Peyer's patch (tissue), 4 donors: ENCODE data around the gene CHCHD5.

ENCODE experiments used
- CTCF ChIP-seq, 6 experiments: fragments of 450-650 bp in 4 of 6; fragments of 200-600 bp in 2 of 6; sonication (generic) in 1 of 6; IDR thresholded peaks; one replicate each; pipeline ENCODE4 v1.5.1; 2017 to 2019; ENCODE audit warnings: antibody characterized with exemption in 6 of 6, mild to moderate bottlenecking in 3 of 6, moderate library complexity in 1 of 6
- POLR2A ChIP-seq, 2 donors: fragments of 450-650 bp; IDR thresholded peaks; one replicate each; pipeline ENCODE4 v1.5.1; 2017; ENCODE audit warnings: antibody characterized with exemption in 2 of 2, mild to moderate bottlenecking in 2 of 2, moderate library complexity in 2 of 2

- TF ChIP-seq CTCF (IDR thresholded peaks at IDR 0.05) (no peak), POLR2A (IDR thresholded peaks at IDR 0.05) (no peak)
Measured at GRCh38 chr2:112604952-112605351, 20.5 kb downstream of the CHCHD5 start.
